Colonic mucosa (tissue), 4 donors: ENCODE measurements around the gene GPC5. TPM values are rescaled to one million over a fixed set of nuclear protein-coding genes. Genes with fewer than 3 reads are reported as not detected.

Experiments
- DNase-seq: peaks from one replicate; pipeline ENCODE4 v3.0.0-alpha.2; 2020
- H3K27ac ChIP-seq: fragments of 200-600 bp; one replicate; pipeline ENCODE4 v1.8.0; 2021
- H3K27me3 ChIP-seq: fragments of 200-600 bp; one replicate; pipeline ENCODE4 v1.8.0; 2021
- H3K36me3 ChIP-seq: fragments of 200-600 bp; one replicate; pipeline ENCODE4 v1.8.0; 2021
- H3K4me1 ChIP-seq: fragments of 200-600 bp; one replicate; pipeline ENCODE4 v1.8.0; 2021; ENCODE audit warnings: mild to moderate bottlenecking
- H3K4me3 ChIP-seq: fragments of 200-600 bp; one replicate; pipeline ENCODE4 v1.8.0; 2021
- H3K9ac ChIP-seq, 2 donors: one replicate each; pipeline ENCODE4 v1.7.0; 2013; ENCODE audit warnings: control low read depth in 2 of 2, low read depth in 2 of 2, low read length in 2 of 2
- H3K9me3 ChIP-seq: fragments of 200-600 bp; one replicate; pipeline ENCODE4 v1.8.0; 2021
- CTCF ChIP-seq: fragments of 200-600 bp; IDR thresholded peaks from one replicate; pipeline ENCODE4 v1.8.0; 2022; ENCODE audit warnings: antibody characterized with exemption, mild to moderate bottlenecking
- intact Hi-C: fragments of 100-400 bp; cut with DNase I; formaldehyde crosslinking; loops from one replicate; pipeline ENCODE4 v1.14.1; 2022
- total RNA-seq, 2 donors: library from RNA; stranded (reverse); fragmentation: NEBNext Ultra II Directional in 1 of 2; extraction: Animal tissue kit (Norgen Biotek cat#: 25700) in 1 of 2; gene quantifications; one replicate each; pipeline ENCODE4 v1.2.1, GENCODE V29; 2021
- donor health status: healthy.
- donor health status: DM: no; HTN: no; CAD: no.
- donor health status: DM: no; HTN: no; CAD: no.

Gene GPC5
- total RNA-seq, 2 donors from 2014 or later = 0.42 TPM; not detected in 1

- Histone ChIP-seq H3K9me3 (no peaks in the 10 kb centered on the region), H3K9ac (no peak overlapping the region), H3K4me1 (no peaks in the 10 kb centered on the region), H3K27ac (no peak overlapping the region), H3K4me3 (no peak overlapping the region), H3K27me3 (no peaks in the 10 kb centered on the region), H3K36me3 (no peaks in the 10 kb centered on the region)
- no peak for DNase-seq
- intact Hi-C loops = no loop called here
- no peak for TF ChIP-seq CTCF
Observed at GRCh38 chr13:91950803-91951202, 552.4 kb downstream of the GPC5 start.

GRCh38 chr13:91955546-91956355, 557.3 kb downstream of the GPC5 start:
- Histone ChIP-seq H3K4me3 (no peak overlapping the region), H3K4me1 (no peaks in the 10 kb centered on the region), H3K27me3 (no peaks in the 10 kb centered on the region), H3K27ac (no peak overlapping the region), H3K9me3 (no peaks in the 10 kb centered on the region), H3K36me3 (no peaks in the 10 kb centered on the region), H3K9ac (no peak overlapping the region)
- intact Hi-C loops = no loop called here
- no peak for TF ChIP-seq CTCF
- no peak for DNase-seq

GRCh38 chr13:91960947-91961346, 562.5 kb downstream of the GPC5 start:
- H3K27ac ChIP-seq = no peak overlapping the region
- intact Hi-C loops = no loop called here

GRCh38 chr13:91962946-91963345, 564.5 kb downstream of the GPC5 start:
- Histone ChIP-seq H3K9ac (no peak overlapping the region), H3K4me1 (no peaks in the 10 kb centered on the region), H3K36me3 (no peaks in the 10 kb centered on the region), H3K27me3 (no peaks in the 10 kb centered on the region), H3K9me3 (no peaks in the 10 kb centered on the region), H3K27ac (no peak overlapping the region), H3K4me3 (no peak overlapping the region)
- intact Hi-C loops = no loop called here
- TF ChIP-seq CTCF = no peak
- no peak for DNase-seq

More at GRCh38 chr13:91960947-91961346, 562.5 kb downstream of the GPC5 start:
- no peaks in the 10 kb centered on the region for H3K27me3 ChIP-seq
- H3K9ac ChIP-seq = no peak overlapping the region
- no peaks in the 10 kb centered on the region for H3K9me3 ChIP-seq
- TF ChIP-seq CTCF = no peak
- DNase-seq = no peak
- H3K4me3 ChIP-seq = no peak overlapping the region
- no peaks in the 10 kb centered on the region for H3K36me3 ChIP-seq
- H3K4me1 ChIP-seq = no peaks in the 10 kb centered on the region

- Histone ChIP-seq H3K4me1 (no peaks in the 10 kb centered on the region), H3K9ac (no peak overlapping the region), H3K4me3 (no peak overlapping the region), H3K9me3 (no peaks in the 10 kb centered on the region), H3K27me3 (no peaks in the 10 kb centered on the region), H3K27ac (no peak overlapping the region), H3K36me3 (no peaks in the 10 kb centered on the region)
- intact Hi-C loops = no loop called here
- DNase-seq = no peak
- no peak for TF ChIP-seq CTCF
Observed at GRCh38 chr13:91965511-91965910, 567.1 kb downstream of the GPC5 start.
